ENCODE results near the gene ARMC7.

Gene ARMC7

GRCh38 chr17:75075597-75076336 is 34.0 kb upstream of the ARMC7 start:
- TF ChIP-seq CTCF (IDR thresholded peaks at IDR 0.05; ENCODE audit: insufficient read depth, low read length, missing control alignments) = no peak
- no peak for DNase-seq (ENCODE audit: low read depth, low spot score)
- H3K4me3 ChIP-seq (ENCODE audit: low read depth, low read length) = no peak overlapping the region
- POLR2A ChIA-PET = interaction anchor here (0.7 kb wide), 1 partner anchor 96 kb away, joined by 4 read pairs; no protein-coding TSS in a partner anchor
- CTCF ChIA-PET = interaction anchor here (0.9 to 11.0 kb wide), 7 partner anchors 8 to 125 kb away, joined by 3 to 115 read pairs (median 5); partner anchors contain the start of gene NT5C

DNA sequence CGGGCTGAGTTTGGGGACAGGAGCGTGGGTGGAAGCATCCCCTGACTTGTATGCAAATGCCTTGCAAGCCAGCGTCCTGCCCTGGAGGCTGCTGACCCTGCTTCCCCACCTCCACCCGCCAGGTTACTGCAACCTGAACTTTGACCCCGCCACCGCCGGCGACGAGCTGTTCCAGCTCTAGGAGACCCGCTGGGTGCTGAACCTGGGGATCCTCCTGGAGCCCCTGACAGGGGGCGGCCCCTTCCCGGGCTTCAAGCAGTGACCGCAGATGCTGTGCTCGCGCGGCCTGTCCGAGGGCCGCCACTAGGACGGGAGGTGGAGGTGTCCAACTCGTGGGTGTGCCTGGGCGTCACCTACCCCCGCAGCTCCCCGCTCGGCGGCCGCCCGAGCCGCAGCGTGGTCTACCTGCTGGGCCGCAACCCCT is 32.7 kb upstream of the ARMC7 start:
- DNase-seq (ENCODE audit: low read depth, low spot score) = no peak
- no peak for TF ChIP-seq CTCF (IDR thresholded peaks at IDR 0.05; ENCODE audit: insufficient read depth, low read length, missing control alignments)
- ChIA-PET CTCF (interaction anchor here (1.5 to 11.0 kb wide), 3 partner anchors 17 to 124 kb away, joined by 4 to 115 read pairs (median 4); partner anchors contain the start of gene NT5C), POLR2A (no interaction called here)
- H3K4me3 ChIP-seq (ENCODE audit: low read depth, low read length) = no peak overlapping the region

GRCh38 chr17:75077496-75078283 is 32.1 kb upstream of the ARMC7 start:
- peak; percentile 8 for TF ChIP-seq CTCF (IDR thresholded peaks at IDR 0.05; ENCODE audit: insufficient read depth, low read length, missing control alignments)
- no peak for DNase-seq (ENCODE audit: low read depth, low spot score)
- ChIA-PET CTCF (interaction anchor here (0.9 to 11.0 kb wide), 9 partner anchors 8 to 123 kb away, joined by 3 to 115 read pairs (median 4); partner anchors contain the start of gene NT5C), POLR2A (interaction anchor here (0.6 to 1.6 kb wide), 3 partner anchors 10 to 23 kb away, joined by 3 to 11 read pairs (median 3); partner anchors contain the start of gene SLC16A5)
- no peak overlapping the region for H3K4me3 ChIP-seq (ENCODE audit: low read depth, low read length)

- no peak overlapping the region for H3K4me3 ChIP-seq (ENCODE audit: low read depth, low read length)
- DNase-seq (ENCODE audit: low read depth, low spot score) = no peak
These were observed 31.3 kb upstream of the ARMC7 start for GRCh38 chr17:75078284-75079022.

GRCh38 chr17:75079023-75079373 is 30.8 kb upstream of the ARMC7 start:
- no peak for TF ChIP-seq CTCF (IDR thresholded peaks at IDR 0.05; ENCODE audit: insufficient read depth, low read length, missing control alignments)
- POLR2A ChIA-PET = interaction anchor here (1.6 kb wide), 1 partner anchor 9 kb away, joined by 11 read pairs; the partner anchor contains the start of gene SLC16A5
- CTCF ChIA-PET = interaction anchor here (0.8 to 11.0 kb wide), 8 partner anchors 9 to 70 kb away, joined by 3 to 115 read pairs (median 5); no protein-coding TSS in a partner anchor
- DNase-seq (ENCODE audit: low read depth, low spot score) = no peak
- no peak overlapping the region for H3K4me3 ChIP-seq (ENCODE audit: low read depth, low read length)

More at GRCh38 chr17:75078284-75079022, 31.3 kb upstream of the ARMC7 start:
- POLR2A ChIA-PET = interaction anchor here (0.6 to 1.6 kb wide), 3 partner anchors 10 to 24 kb away, joined by 3 to 11 read pairs (median 3); partner anchors contain the start of gene SLC16A5
- CTCF ChIA-PET = interaction anchor here (0.8 to 11.0 kb wide), 9 partner anchors 9 to 71 kb away, joined by 3 to 115 read pairs (median 4); no protein-coding TSS in a partner anchor
- no peak for TF ChIP-seq CTCF (IDR thresholded peaks at IDR 0.05; ENCODE audit: insufficient read depth, low read length, missing control alignments)

Measured in AG04449 (cell line).